Calu3 (cell line): ENCODE measurements around the gene PHF12. TPM values are rescaled to one million over a fixed set of nuclear protein-coding genes. Genes with fewer than 3 reads are reported as not detected.

Experiments
- BruUV-seq: library from RNA; stranded (reverse); fragments of 400-500 nt; replicated peaks from 2 replicates; lab custom pipeline; 2021; lab: Mats Ljungman, UMichigan
- CTCF ChIA-PET: fragments of 300-600 bp; sonication (Branson Sonifier 250); formaldehyde crosslinking; loops from one replicate; lab custom pipeline; 2022; ENCODE audit warnings: antibody characterized with exemption; lab: Charles Lee
- DNase-seq: peaks from one replicate; pipeline ENCODE4 v3.0.0; 2022
- H3K27ac Mint-ChIP-seq: one replicate; pipeline ENCODE4 v1.8.0; 2022; ENCODE audit warnings: mixed read lengths; ENCODE audit not compliant: unreplicated experiment
- H3K27me3 Mint-ChIP-seq: one replicate; pipeline ENCODE4 v1.8.0; 2022; ENCODE audit warnings: mixed read lengths; ENCODE audit not compliant: unreplicated experiment
- H3K36me3 Mint-ChIP-seq: one replicate; pipeline ENCODE4 v1.8.0; 2022; ENCODE audit warnings: mild to moderate bottlenecking, moderate library complexity, mixed read lengths; ENCODE audit not compliant: insufficient read depth, unreplicated experiment
- H3K4me1 Mint-ChIP-seq: one replicate; pipeline ENCODE4 v1.8.0; 2022; ENCODE audit warnings: mild to moderate bottlenecking, low read depth, mixed read lengths; ENCODE audit not compliant: unreplicated experiment
- H3K4me3 Mint-ChIP-seq: one replicate; pipeline ENCODE4 v1.8.0; 2022; ENCODE audit warnings: mild to moderate bottlenecking, low read depth, moderate library complexity, mixed read lengths; ENCODE audit not compliant: unreplicated experiment
- H3K9me3 Mint-ChIP-seq: one replicate; pipeline ENCODE4 v1.8.0; 2022; ENCODE audit warnings: low read depth, mixed read lengths; ENCODE audit not compliant: unreplicated experiment
- intact Hi-C: fragments of 100-400 bp; cut with micrococcal nuclease; formaldehyde crosslinking; loops from one replicate; pipeline ENCODE4 v1.10.0; 2022; ENCODE audit not compliant: unreplicated experiment
- total RNA-seq: library from RNA; stranded (reverse); gene quantifications from 2 replicates; pipeline ENCODE4 v1.2.3, GENCODE V29; 2022
- TF ChIP-seq, protein P1 (sequence below): fragments of 200-600 bp; IDR thresholded peaks from one replicate; pipeline ENCODE4 v1.8.0; 2022; ENCODE audit warnings: antibody characterized with exemption; ENCODE audit not compliant: unreplicated experiment

The PHF12 gene
- total RNA-seq, 1 experiment from 2014 or later, result 54.0 TPM

GRCh38 chr17:28968914-28969295, 17.6 kb upstream of the PHF12 start:
- peak overlapping the region; percentile 44 for H3K27ac Mint-ChIP-seq
- intact Hi-C loops, result no loop called here
- no TSS peak for BruUV-seq
- no peak overlapping the region for H3K4me3 Mint-ChIP-seq
- CTCF ChIA-PET, result no interaction called here
- TF ChIP-seq, protein P1, sequence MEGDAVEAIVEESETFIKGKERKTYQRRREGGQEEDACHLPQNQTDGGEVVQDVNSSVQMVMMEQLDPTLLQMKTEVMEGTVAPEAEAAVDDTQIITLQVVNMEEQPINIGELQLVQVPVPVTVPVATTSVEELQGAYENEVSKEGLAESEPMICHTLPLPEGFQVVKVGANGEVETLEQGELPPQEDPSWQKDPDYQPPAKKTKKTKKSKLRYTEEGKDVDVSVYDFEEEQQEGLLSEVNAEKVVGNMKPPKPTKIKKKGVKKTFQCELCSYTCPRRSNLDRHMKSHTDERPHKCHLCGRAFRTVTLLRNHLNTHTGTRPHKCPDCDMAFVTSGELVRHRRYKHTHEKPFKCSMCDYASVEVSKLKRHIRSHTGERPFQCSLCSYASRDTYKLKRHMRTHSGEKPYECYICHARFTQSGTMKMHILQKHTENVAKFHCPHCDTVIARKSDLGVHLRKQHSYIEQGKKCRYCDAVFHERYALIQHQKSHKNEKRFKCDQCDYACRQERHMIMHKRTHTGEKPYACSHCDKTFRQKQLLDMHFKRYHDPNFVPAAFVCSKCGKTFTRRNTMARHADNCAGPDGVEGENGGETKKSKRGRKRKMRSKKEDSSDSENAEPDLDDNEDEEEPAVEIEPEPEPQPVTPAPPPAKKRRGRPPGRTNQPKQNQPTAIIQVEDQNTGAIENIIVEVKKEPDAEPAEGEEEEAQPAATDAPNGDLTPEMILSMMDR, result no peak
- no peaks in the 10 kb centered on the region for H3K36me3 Mint-ChIP-seq
- H3K4me1 Mint-ChIP-seq, result peaks cover 10% of the 10 kb centered on the region
- no peak for DNase-seq
- H3K27me3 Mint-ChIP-seq, result peaks cover 64% of the 10 kb centered on the region
- no peaks in the 10 kb centered on the region for H3K9me3 Mint-ChIP-seq

- no peak for DNase-seq
- intact Hi-C loops, result no loop called here
- no peaks in the 10 kb centered on the region for H3K36me3 Mint-ChIP-seq
- H3K27me3 Mint-ChIP-seq, result peaks cover 64% of the 10 kb centered on the region
- H3K27ac Mint-ChIP-seq, result peak overlapping the region; percentile 44
- H3K4me3 Mint-ChIP-seq, result no peak overlapping the region
- no peaks in the 10 kb centered on the region for H3K9me3 Mint-ChIP-seq
- TF ChIP-seq, protein P1, result no peak
- peaks cover 10% of the 10 kb centered on the region for H3K4me1 Mint-ChIP-seq
- BruUV-seq, result no TSS peak
- CTCF ChIA-PET, result no interaction called here
Observed at GRCh38 chr17:28968231-28968913, 17.1 kb upstream of the PHF12 start.

GRCh38 chr17:28967221-28968135, 16.2 kb upstream of the PHF12 start:
- H3K27me3 Mint-ChIP-seq, result peaks cover 64% of the 10 kb centered on the region
- CTCF ChIA-PET, result no interaction called here

GRCh38 chr17:28963841-28964240, 12.5 kb upstream of the PHF12 start:
- TF ChIP-seq, protein P1, result no peak
- Mint-ChIP-seq H3K27ac (no peak overlapping the region), H3K27me3 (peaks cover 39% of the 10 kb centered on the region), H3K4me1 (peaks cover 6% of the 10 kb centered on the region), H3K9me3 (no peaks in the 10 kb centered on the region), H3K4me3 (no peak overlapping the region), H3K36me3 (no peaks in the 10 kb centered on the region)
- intact Hi-C loops, result loop anchor here (2.0 kb wide), 2 partner anchors 145 to 153 kb away; no protein-coding TSS in a partner anchor
- no TSS peak for BruUV-seq
- CTCF ChIA-PET, result interaction anchor here (3.7 kb wide), 1 partner anchor 153 kb away, joined by 85 read pairs; no protein-coding TSS in a partner anchor
- no peak for DNase-seq

More at GRCh38 chr17:28967221-28968135, 16.2 kb upstream of the PHF12 start:
- Mint-ChIP-seq H3K4me3 (no peak overlapping the region), H3K9me3 (no peaks in the 10 kb centered on the region), H3K4me1 (peaks cover 10% of the 10 kb centered on the region), H3K36me3 (no peaks in the 10 kb centered on the region), H3K27ac (no peak overlapping the region)
- BruUV-seq, result no TSS peak
- TF ChIP-seq, protein P1, result no peak
- intact Hi-C loops, result no loop called here
- DNase-seq, result no peak
